Measurements from ENCODE around the gene SH3GL1. TPM values are rescaled to one million over a fixed set of nuclear protein-coding genes. Genes with fewer than 3 reads are reported as not detected.

Gene SH3GL1
- total and polyA plus RNA-seq, 9 of the 15 experiments (the other 6 are each of a cell fraction or from before 2014, with no cell fraction given): 1.7 to 75.3 (median 25.7) TPM

- no peak for TF ChIP-seq RNF219 (CRISPR knock-in tag; IDR thresholded peaks at IDR 0.05)
- TF ChIP-seq ZKSCAN8 (CRISPR knock-in tag; IDR thresholded peaks at IDR 0.05): no peak
- no peak for TF ChIP-seq ZNF696 (CRISPR knock-in tag; conservative IDR thresholded peaks at IDR 0.05)
- no peak for TF ChIP-seq ZNF217 (CRISPR knock-in tag; IDR thresholded peaks at IDR 0.05)
- peak; percentile 85 to 86 (median 85) for TF ChIP-seq CTCF (IDR thresholded peaks at IDR 0.05 in 2 of 3, conservative IDR thresholded peaks at IDR 0.05 in 1 of 3; ENCODE audit: insufficient read depth in 2 of 3, low read depth in 1 of 3, low read length in 3 of 3)
Measured at GRCh38 chr19:4352701-4353121, 47.6 kb downstream of the SH3GL1 start (continued).

DNA sequence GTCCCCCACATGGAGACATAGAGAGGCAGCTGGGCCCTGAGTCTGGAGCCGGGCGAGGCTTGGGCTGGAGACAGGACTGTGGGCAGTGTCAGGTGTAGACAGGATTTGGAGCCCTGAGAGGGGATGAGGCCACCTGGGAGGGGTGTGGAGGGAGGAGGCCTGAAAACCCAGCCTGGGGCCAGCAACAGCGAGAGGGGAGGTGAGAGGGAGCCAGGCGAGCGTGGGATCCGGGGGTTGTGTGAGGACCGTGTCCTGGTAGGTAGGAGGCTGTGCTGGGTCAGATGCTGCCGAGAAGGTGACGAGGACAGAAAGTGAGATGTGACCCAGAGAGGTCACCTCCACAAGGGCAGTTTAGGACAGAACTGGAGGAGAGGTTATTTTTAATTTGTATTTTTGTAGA, 49.6 kb downstream of the SH3GL1 start:
- intact Hi-C loops (cut with micrococcal nuclease) (no loop called here), in situ Hi-C loops (cut with MboI) (no loop called here)
- H4K20me1 ChIP-seq (replicated peaks; ENCODE audit: control insufficient read depth, insufficient read depth, low read length): peaks cover 3% of the 10 kb centered on the region; the same call in 1 of the 2 replicates
- peaks cover 20% of the 10 kb centered on the region; the same call in 2 of the 3 replicates for H3K36me3 ChIP-seq (ENCODE audit: control insufficient read depth, insufficient read depth, low read length)
- peak overlapping the region in 1 of 2 experiments; percentile 79; a peak in 2 of 4 replicates for H3K9ac ChIP-seq (ENCODE audit: insufficient read depth in 1 of 2, low read depth in 2 of 2, low read length in 2 of 2)
- CTCF ChIA-PET (ENCODE audit: low intra/inter-chr PET ratio): no interaction called here
- no peaks in the 10 kb centered on the region for H3K9me1 ChIP-seq (ENCODE audit: control insufficient read depth, insufficient read depth, low read length)
- H3K27ac ChIP-seq (ENCODE audit: extremely low read depth, low read depth, low read length): no peak overlapping the region
- BruUV-seq (replicated peaks): no TSS peak
- POLR2A ChIA-PET: interaction anchor here (2.1 kb wide), 1 partner anchor 9 kb away, joined by 7 read pairs; no protein-coding TSS in a partner anchor
- WGBS (ENCODE audit: insufficient coverage, low coverage, missing lambda C conversion rate): 89% methylated on average over 9 of the region's 9 CpGs
- ATAC-seq (no peak), FAIRE-seq (no peak), DNase-seq (ENCODE audit: extremely low read depth in 1 of 4, low spot score in 3 of 4) (no peak)
- no peak overlapping the region for H2AFZ ChIP-seq (ENCODE audit: low read depth, low read length)
- no peaks in the 10 kb centered on the region for H3K9me3 ChIP-seq (replicated peaks; ENCODE audit: control insufficient read depth, insufficient read depth, low read depth, low read length)
- H3K79me2 ChIP-seq (ENCODE audit: control insufficient read depth, insufficient read depth, low read length): no peaks in the 10 kb centered on the region; the same call in 2 of the 3 replicates
- H3K4me1 ChIP-seq (replicated peaks in 1 of 2; ENCODE audit: control insufficient read depth in 2 of 2, insufficient read depth in 2 of 2, low read length in 2 of 2): peaks cover 0 to 22% of the 10 kb centered on the region in 2 experiments; a peak in 2 of 5 replicates
- H3K4me2 ChIP-seq (ENCODE audit: insufficient read depth, low read length): no peak overlapping the region
- H3K4me3 ChIP-seq: no peak overlapping the region
- no peaks in the 10 kb centered on the region for H3K27me3 ChIP-seq (ENCODE audit: control insufficient read depth in 2 of 2, insufficient read depth in 2 of 2, low read length in 2 of 2)
- TF ChIP-seq ZFX (CRISPR knock-in tag; IDR thresholded peaks at IDR 0.05) (no peak), POLR2G (IDR thresholded peaks at IDR 0.05; ENCODE audit: low read depth, low read length) (peak; percentile 41; the same call in 1 of the 2 replicates), SNIP1 (IDR thresholded peaks at IDR 0.05; ENCODE audit: low read depth) (no peak), ZBTB33 (CRISPR knock-in tag; IDR thresholded peaks at IDR 0.05) (no peak), ZNF311 (CRISPR knock-in tag; IDR thresholded peaks at IDR 0.05) (no peak), ZNF395 (CRISPR knock-in tag; IDR thresholded peaks at IDR 0.05) (no peak), BRD4 (IDR thresholded peaks at IDR 0.05) (no peak), SAFB (IDR thresholded peaks at IDR 0.05; ENCODE audit: borderline replicate concordance, low read depth, low read length) (no peak), RBM39 (optimal IDR thresholded peaks at IDR 0.05; ENCODE audit: low read depth, low read length) (no peak)

All from K562 (cell line).